HepG2 (cell line): Measurements from ENCODE around the gene MARCOL. TPM values are rescaled to one million over a fixed set of nuclear protein-coding genes. Genes with fewer than 3 reads are reported as not detected.

ENCODE experiments used
- ATAC-seq: fragments of 200-7000 bp; cut with Tn5 transposase; 3 replicates; pipeline ENCODE4 v1.9.1; 2020; ENCODE audit warnings: mild to moderate bottlenecking, moderate library complexity
- BruUV-seq: library from RNA; stranded (reverse); fragments of 400-500 nt; replicated peaks from 2 replicates; lab custom pipeline; 2021; lab: Mats Ljungman, UMichigan
- CTCF ChIA-PET: fragments of 300-600 bp; formaldehyde crosslinking; extraction: SDS; loops from one replicate; lab custom pipeline; 2021; ENCODE audit warnings: low total read pairs, inconsistent platforms, low intra/inter-chr PET ratio; lab: Yijun Ruan, JAX
- POLR2A ChIA-PET: fragments of 350-600 bp; sonication (Branson Sonifier 250); formaldehyde crosslinking; loops from one replicate; lab custom pipeline; 2020; ENCODE audit warnings: antibody characterized with exemption, inconsistent platforms; lab: Yijun Ruan, JAX
- DNase-seq: peaks from one replicate; pipeline ENCODE4 v3.0.0-alpha.2; 2015; ENCODE audit warnings: low spot score
- FAIRE-seq: peaks from 3 replicates; lab custom pipeline; 2011; peaks lifted over from hg19 to GRCh38; lab: Jason Lieb, UNC
- H2AFZ ChIP-seq: one replicate; pipeline ENCODE4 v1.6.1; 2011; ENCODE audit warnings: low read length, inconsistent platforms
- H3K27ac ChIP-seq: fragments of 300-600 bp; 3 replicates; pipeline ENCODE4 v1.8.0; 2011; ENCODE audit warnings: mixed run types, mild to moderate bottlenecking, mixed read lengths, low read length, inconsistent platforms; ENCODE audit not compliant: insufficient read depth; ENCODE audit errors: extremely low read length
- H3K27me3 ChIP-seq, 2 experiments: fragments of 200-600 bp in 1 of 2; 2 replicates in 1 of 2; 3 replicates in 1 of 2; pipeline versions ENCODE4 v1.6.0 to v1.8.0; 2011; ENCODE audit warnings: low read length in 2 of 2, mild to moderate bottlenecking in 2 of 2, moderate library complexity in 2 of 2, inconsistent platforms in 1 of 2; ENCODE audit not compliant: insufficient read depth in 2 of 2, control insufficient read depth in 1 of 2
- H3K36me3 ChIP-seq, 2 experiments: fragments of 200-600 bp in 1 of 2; replicated peaks in 1 of 2; 2 replicates in 1 of 2; 3 replicates in 1 of 2; pipeline versions ENCODE4 v1.5.1 to v1.8.0; 2011; ENCODE audit warnings: low read length in 2 of 2, inconsistent platforms in 1 of 2; ENCODE audit not compliant: insufficient read depth in 2 of 2, control insufficient read depth in 1 of 2
- H3K4me1 ChIP-seq: 2 replicates; pipeline ENCODE4 v1.5.1; 2012; ENCODE audit warnings: low read length, inconsistent platforms; ENCODE audit not compliant: insufficient read depth
- H3K4me2 ChIP-seq: 2 replicates; pipeline ENCODE4 v1.6.0; 2011; ENCODE audit warnings: low read depth, low read length, inconsistent platforms
- H3K4me3 ChIP-seq, 3 experiments: fragments of 200-600 bp in 1 of 3; sonication (generic), shearing (Covaris generic) in 1 of 3; replicated peaks in 1 of 3; 2 replicates each; pipeline ENCODE4 v1.5.1; 2011 to 2016; ENCODE audit warnings: low read length in 3 of 3, inconsistent platforms in 2 of 3, low read depth in 2 of 3, mild to moderate bottlenecking in 2 of 3, control low read depth in 1 of 3, mixed read lengths in 1 of 3; ENCODE audit not compliant: insufficient read depth in 1 of 3
- H3K79me2 ChIP-seq: one replicate; pipeline ENCODE4 v1.6.1; 2011; ENCODE audit warnings: low read length, inconsistent platforms; ENCODE audit not compliant: insufficient read depth
- H3K9ac ChIP-seq: 2 replicates; pipeline ENCODE4 v1.6.0; 2011; ENCODE audit warnings: mild to moderate bottlenecking, low read depth, low read length, inconsistent platforms; ENCODE audit not compliant: insufficient read depth
- H3K9me3 ChIP-seq: 2 replicates; pipeline ENCODE4 v1.5.1; 2012; ENCODE audit warnings: mild to moderate bottlenecking, low read length
- H4K20me1 ChIP-seq: 2 replicates; pipeline ENCODE4 v1.6.0; 2011; ENCODE audit warnings: inconsistent platforms, mild to moderate bottlenecking, low read length, moderate library complexity; ENCODE audit not compliant: insufficient read depth
- KAT8 ChIP-seq: IDR thresholded peaks from 2 replicates; pipeline ENCODE4 v1.6.1; 2016; ENCODE audit warnings: missing genetic modification reagents, missing compliant biosample characterization
- MAFF ChIP-seq: IDR thresholded peaks from 2 replicates; pipeline ENCODE4 v1.6.1; 2011; ENCODE audit warnings: low read depth, low read length, improper control_type of control experiment
- MAFK ChIP-seq, 2 experiments: IDR thresholded peaks in 1 of 2; conservative IDR thresholded peaks in 1 of 2; 2 replicates each; pipeline ENCODE4 v1.6.1; 2011; ENCODE audit warnings: improper control_type of control experiment in 2 of 2, low read length in 2 of 2
- PTBP1 ChIP-seq: fragments of 200-400 bp; formaldehyde crosslinking; IDR thresholded peaks from 2 replicates; pipeline ENCODE4 v1.6.1; 2018; ENCODE audit warnings: low read length, low read depth; ENCODE audit not compliant: poor library complexity, severe bottlenecking
- SP1 ChIP-seq, 2 experiments: fragments of 450-650 bp in 1 of 2; sonication (generic) in 1 of 2; formaldehyde crosslinking in 1 of 2; IDR thresholded peaks; 2 replicates each; pipeline versions ENCODE4 v1.4.0 to v1.6.1; 2016 to 2020; ENCODE audit warnings: missing genetic modification reagents in 1 of 2
- TP53 ChIP-seq: sonication (generic); formaldehyde crosslinking; conservative IDR thresholded peaks from 2 replicates; pipeline ENCODE4 v1.4.0; 2020; ENCODE audit warnings: missing genetic modification reagents
- ZNF3 ChIP-seq: IDR thresholded peaks from 2 replicates; pipeline ENCODE4 v1.7.0; 2017; ENCODE audit warnings: inconsistent platforms
- WGBS: methylation state at CpG from one replicate; pipeline ENCODE4 v1.1.6; 2017; ENCODE audit warnings: low lambda C conversion rate; 5-methylcytosine and 5-hydroxymethylcytosine counted together
- in situ Hi-C: cut with HindIII; loops from 2 replicates; pipeline ENCODE4 v1.10.0; 2017; ENCODE audit warnings: low pct_unique_long_range_greater_than_20kb; ENCODE audit not compliant: extremely low pct_ligation_motif_present
- intact Hi-C: fragments of 100-400 bp; cut with micrococcal nuclease; formaldehyde crosslinking; loops from one replicate; pipeline ENCODE4 v1.10.0; 2022; ENCODE audit not compliant: unreplicated experiment
- polyA plus RNA-seq, 8 experiments: library from polyadenylated mRNA; depleted of rRNA in 3 of 8; stranded (reverse) in 7 of 8; unstranded in 1 of 8; fragments of >200 nt; fragmentation: Illumina TruSeq in 4 of 8; extraction: Trizol in 4 of 8; gene quantifications; 2 replicates each; pipeline versions ENCODE4 v1.2.1 to v1.2.3, GENCODE V29; 2011 to 2016; ENCODE audit warnings: low read depth in 4 of 8, missing spikeins in 1 of 8, mixed read lengths in 1 of 8; ENCODE audit not compliant: insufficient read depth in 1 of 8
- total RNA-seq, 5 experiments: library from RNA; depleted of rRNA; stranded (reverse); fragments of >200 nt; fragmentation: Illumina TruSeq; extraction: Trizol; gene quantifications; 2 replicates each; pipeline ENCODE4 v1.2.3, GENCODE V29; 2016; ENCODE audit warnings: low read depth in 1 of 5
- TF ChIP-seq, protein P1 (sequence below): sonication (generic); formaldehyde crosslinking; IDR thresholded peaks from 2 replicates; pipeline ENCODE4 v1.4.0; 2020; ENCODE audit warnings: mild to moderate bottlenecking, missing genetic modification reagents
- TF ChIP-seq, protein P2 (sequence below): sonication (generic); formaldehyde crosslinking; IDR thresholded peaks from 2 replicates; pipeline ENCODE4 v1.4.0; 2020; ENCODE audit warnings: low read depth, mild to moderate bottlenecking, missing genetic modification reagents

Gene MARCOL
- total and polyA plus RNA-seq, 2 of the 13 experiments (the other 11 are each of a cell fraction or from before 2014, with no cell fraction given): not detected

DNA sequence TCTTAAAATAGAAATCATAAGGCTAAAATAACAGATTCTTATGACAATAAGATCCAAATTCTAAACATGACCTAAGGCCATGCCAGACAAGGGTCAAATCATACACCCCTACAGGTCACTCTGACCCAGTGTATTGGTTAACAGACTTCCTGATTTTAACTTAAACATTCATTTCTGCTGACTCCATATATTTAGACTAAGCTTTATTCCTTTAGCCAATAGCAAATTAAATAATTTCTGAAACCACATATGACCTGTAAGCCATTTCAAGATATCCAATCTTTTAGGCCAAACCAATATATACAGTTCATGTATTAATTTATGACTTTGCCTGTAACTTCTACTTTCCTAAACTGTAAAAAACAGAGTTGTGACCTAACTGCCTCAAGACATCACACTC lies 22.9 kb downstream of the MARCOL start:
- intact Hi-C loops (no loop called here), in situ Hi-C loops (no loop called here)
- Histone ChIP-seq H3K4me2 (no peak overlapping the region), H3K36me3 (no peaks in the 10 kb centered on the region), H4K20me1 (no peaks in the 10 kb centered on the region), H3K27ac (no peak overlapping the region), H3K9ac (no peak overlapping the region), H3K27me3 (no peaks in the 10 kb centered on the region), H3K4me3 (no peak overlapping the region), H3K79me2 (no peaks in the 10 kb centered on the region), H3K9me3 (peaks cover 15% of the 10 kb centered on the region), H3K4me1 (no peaks in the 10 kb centered on the region), H2AFZ (no peak overlapping the region)
- no peak for FAIRE-seq
- BruUV-seq: no TSS peak
- DNase-seq: no peak
- TF ChIP-seq, protein P1, sequence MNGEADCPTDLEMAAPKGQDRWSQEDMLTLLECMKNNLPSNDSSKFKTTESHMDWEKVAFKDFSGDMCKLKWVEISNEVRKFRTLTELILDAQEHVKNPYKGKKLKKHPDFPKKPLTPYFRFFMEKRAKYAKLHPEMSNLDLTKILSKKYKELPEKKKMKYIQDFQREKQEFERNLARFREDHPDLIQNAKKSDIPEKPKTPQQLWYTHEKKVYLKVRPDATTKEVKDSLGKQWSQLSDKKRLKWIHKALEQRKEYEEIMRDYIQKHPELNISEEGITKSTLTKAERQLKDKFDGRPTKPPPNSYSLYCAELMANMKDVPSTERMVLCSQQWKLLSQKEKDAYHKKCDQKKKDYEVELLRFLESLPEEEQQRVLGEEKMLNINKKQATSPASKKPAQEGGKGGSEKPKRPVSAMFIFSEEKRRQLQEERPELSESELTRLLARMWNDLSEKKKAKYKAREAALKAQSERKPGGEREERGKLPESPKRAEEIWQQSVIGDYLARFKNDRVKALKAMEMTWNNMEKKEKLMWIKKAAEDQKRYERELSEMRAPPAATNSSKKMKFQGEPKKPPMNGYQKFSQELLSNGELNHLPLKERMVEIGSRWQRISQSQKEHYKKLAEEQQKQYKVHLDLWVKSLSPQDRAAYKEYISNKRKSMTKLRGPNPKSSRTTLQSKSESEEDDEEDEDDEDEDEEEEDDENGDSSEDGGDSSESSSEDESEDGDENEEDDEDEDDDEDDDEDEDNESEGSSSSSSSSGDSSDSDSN: no peak
- TF ChIP-seq MAFF (peak; percentile 43; the same call in 1 of the 2 replicates), MAFK (conservative IDR thresholded peaks at IDR 0.05 in 1 of 2, IDR thresholded peaks at IDR 0.05 in 1 of 2; ENCODE audit: low read length in 2 of 2) (peak in 1 of 2 experiments; percentile 70; a peak in 3 of 4 replicates)
- POLR2A ChIA-PET: no interaction called here
- ATAC-seq: no peak
- CTCF ChIA-PET: no interaction called here

DNA sequence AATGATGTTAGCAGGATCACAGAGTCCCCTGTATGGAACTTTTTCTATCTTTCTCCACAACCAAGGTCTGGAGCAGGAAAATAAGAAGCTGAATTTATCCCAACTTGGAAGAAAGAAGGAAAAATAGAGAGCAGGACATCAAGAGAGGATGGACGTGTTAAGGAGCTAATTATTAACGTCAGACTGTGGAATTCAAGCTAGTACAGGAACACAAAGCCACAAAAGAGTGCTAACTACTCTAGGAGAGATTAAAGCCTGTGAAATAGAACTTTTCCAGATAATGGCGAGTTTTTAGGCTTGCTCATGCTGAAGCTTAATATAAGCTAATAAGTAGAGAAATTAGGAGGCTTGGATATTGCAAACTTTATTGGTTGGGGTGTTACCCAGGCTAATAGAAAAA lies 29.6 kb downstream of the MARCOL start:
- no peaks in the 10 kb centered on the region for H3K4me1 ChIP-seq
- no peaks in the 10 kb centered on the region for H3K9me3 ChIP-seq
- ChIA-PET POLR2A (no interaction called here), CTCF (no interaction called here)
- in situ Hi-C loops (no loop called here), intact Hi-C loops (no loop called here)
- no peaks in the 10 kb centered on the region for H4K20me1 ChIP-seq
- FAIRE-seq (no peak), DNase-seq (no peak), ATAC-seq (no peak)
- no peak for TF ChIP-seq TP53 (CRISPR knock-in tag)
- TF ChIP-seq SP1 (IDR thresholded peaks at IDR 0.05): no peak
- TF ChIP-seq SP1 (CRISPR knock-in tag; IDR thresholded peaks at IDR 0.05): no peak
- TF ChIP-seq KAT8 (CRISPR knock-in tag): no peak
- no peak for TF ChIP-seq PTBP1
- TF ChIP-seq, protein P2, sequence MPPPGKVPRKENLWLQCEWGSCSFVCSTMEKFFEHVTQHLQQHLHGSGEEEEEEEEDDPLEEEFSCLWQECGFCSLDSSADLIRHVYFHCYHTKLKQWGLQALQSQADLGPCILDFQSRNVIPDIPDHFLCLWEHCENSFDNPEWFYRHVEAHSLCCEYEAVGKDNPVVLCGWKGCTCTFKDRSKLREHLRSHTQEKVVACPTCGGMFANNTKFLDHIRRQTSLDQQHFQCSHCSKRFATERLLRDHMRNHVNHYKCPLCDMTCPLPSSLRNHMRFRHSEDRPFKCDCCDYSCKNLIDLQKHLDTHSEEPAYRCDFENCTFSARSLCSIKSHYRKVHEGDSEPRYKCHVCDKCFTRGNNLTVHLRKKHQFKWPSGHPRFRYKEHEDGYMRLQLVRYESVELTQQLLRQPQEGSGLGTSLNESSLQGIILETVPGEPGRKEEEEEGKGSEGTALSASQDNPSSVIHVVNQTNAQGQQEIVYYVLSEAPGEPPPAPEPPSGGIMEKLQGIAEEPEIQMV (CRISPR knock-in tag): no peak
- no peak for TF ChIP-seq ZNF3 (CRISPR knock-in tag)
- 13% methylated on average over 3 of the region's 3 CpGs for WGBS
- no peaks in the 10 kb centered on the region for H3K79me2 ChIP-seq
- H3K9ac ChIP-seq: no peak overlapping the region
- no peak overlapping the region for H3K27ac ChIP-seq
- H3K4me3 ChIP-seq: no peak overlapping the region
- no peak overlapping the region for H2AFZ ChIP-seq
- no peaks in the 10 kb centered on the region for H3K27me3 ChIP-seq
- H3K36me3 ChIP-seq: no peaks in the 10 kb centered on the region
- no TSS peak for BruUV-seq
- H3K4me2 ChIP-seq: no peak overlapping the region
